Mesendoderm (in vitro differentiated cells): ENCODE data around the gene MAP3K10.

ENCODE experiments used
- DNase-seq: peaks from one replicate; pipeline ENCODE4 v3.0.0; 2013
- H2AK5ac ChIP-seq: 2 replicates; pipeline ENCODE4 v1.6.1; 2013; ENCODE audit warnings: low read length, inconsistent platforms
- H2BK120ac ChIP-seq: 2 replicates; pipeline ENCODE4 v1.6.1; 2013; ENCODE audit warnings: low read depth, mild to moderate bottlenecking, low read length, moderate library complexity, mixed read lengths
- H2BK15ac ChIP-seq: replicated peaks from 2 replicates; pipeline ENCODE4 v1.6.1; 2013; ENCODE audit warnings: low read depth, mild to moderate bottlenecking, moderate library complexity
- H2BK5ac ChIP-seq: 2 replicates; pipeline ENCODE4 v1.6.1; 2013; ENCODE audit warnings: low read length, inconsistent platforms
- H3K18ac ChIP-seq: 2 replicates; pipeline ENCODE4 v1.6.1; 2013; ENCODE audit warnings: mild to moderate bottlenecking, low read length, mixed read lengths
- H3K23ac ChIP-seq: one replicate; pipeline ENCODE4 v1.6.1; 2013; ENCODE audit warnings: low read length
- H3K27ac ChIP-seq: 2 replicates; pipeline ENCODE4 v1.5.1; 2013; ENCODE audit warnings: low read depth, mild to moderate bottlenecking, inconsistent platforms, low read length, moderate library complexity
- H3K27me3 ChIP-seq: 2 replicates; pipeline ENCODE4 v1.6.1; 2013; ENCODE audit warnings: low read length, control low read depth, mild to moderate bottlenecking, inconsistent platforms; ENCODE audit not compliant: insufficient read depth, poor library complexity
- H3K36me3 ChIP-seq: 2 replicates; pipeline ENCODE4 v1.6.1; 2013; ENCODE audit warnings: low read length, inconsistent platforms; ENCODE audit not compliant: control insufficient read depth, insufficient read depth
- H3K4ac ChIP-seq: one replicate; pipeline ENCODE4 v1.6.1; 2013; ENCODE audit warnings: low read depth, mild to moderate bottlenecking, low read length, moderate library complexity
- H3K4me1 ChIP-seq: 2 replicates; pipeline ENCODE4 v1.6.1; 2013; ENCODE audit warnings: low read depth, low read length, inconsistent platforms; ENCODE audit not compliant: control insufficient read depth
- H3K4me2 ChIP-seq: 2 replicates; pipeline ENCODE4 v1.6.1; 2013; ENCODE audit warnings: low read length
- H3K4me3 ChIP-seq: 2 replicates; pipeline ENCODE4 v1.5.1; 2013; ENCODE audit warnings: mild to moderate bottlenecking, low read length
- H3K56ac ChIP-seq: one replicate; pipeline ENCODE4 v1.6.1; 2013; ENCODE audit warnings: low read length
- H3K79me1 ChIP-seq: 2 replicates; pipeline ENCODE4 v1.6.1; 2013; ENCODE audit warnings: low read length, inconsistent platforms
- H3K79me2 ChIP-seq: 2 replicates; pipeline ENCODE4 v1.6.1; 2013; ENCODE audit warnings: mild to moderate bottlenecking, low read length; ENCODE audit not compliant: control insufficient read depth, insufficient read depth
- H3K9ac ChIP-seq: 2 replicates; pipeline ENCODE4 v1.6.1; 2013; ENCODE audit warnings: low read length, inconsistent platforms
- H4K5ac ChIP-seq: one replicate; pipeline ENCODE4 v1.6.1; 2013; ENCODE audit warnings: low read length
- H4K8ac ChIP-seq: one replicate; pipeline ENCODE4 v1.6.1; 2013; ENCODE audit warnings: low read depth, mild to moderate bottlenecking, control low read depth, low read length, moderate library complexity
- WGBS: extraction: QIAGEN DNeasy Blood & Tissue Kit; methylation state at CpG from one replicate; pipeline ENCODE4 v1.1.7; 2013; ENCODE audit warnings: low lambda C conversion rate, missing lambda C conversion rate; ENCODE audit not compliant: insufficient coverage; ENCODE audit errors: extremely low coverage; 5-methylcytosine and 5-hydroxymethylcytosine counted together

The MAP3K10 gene

DNA sequence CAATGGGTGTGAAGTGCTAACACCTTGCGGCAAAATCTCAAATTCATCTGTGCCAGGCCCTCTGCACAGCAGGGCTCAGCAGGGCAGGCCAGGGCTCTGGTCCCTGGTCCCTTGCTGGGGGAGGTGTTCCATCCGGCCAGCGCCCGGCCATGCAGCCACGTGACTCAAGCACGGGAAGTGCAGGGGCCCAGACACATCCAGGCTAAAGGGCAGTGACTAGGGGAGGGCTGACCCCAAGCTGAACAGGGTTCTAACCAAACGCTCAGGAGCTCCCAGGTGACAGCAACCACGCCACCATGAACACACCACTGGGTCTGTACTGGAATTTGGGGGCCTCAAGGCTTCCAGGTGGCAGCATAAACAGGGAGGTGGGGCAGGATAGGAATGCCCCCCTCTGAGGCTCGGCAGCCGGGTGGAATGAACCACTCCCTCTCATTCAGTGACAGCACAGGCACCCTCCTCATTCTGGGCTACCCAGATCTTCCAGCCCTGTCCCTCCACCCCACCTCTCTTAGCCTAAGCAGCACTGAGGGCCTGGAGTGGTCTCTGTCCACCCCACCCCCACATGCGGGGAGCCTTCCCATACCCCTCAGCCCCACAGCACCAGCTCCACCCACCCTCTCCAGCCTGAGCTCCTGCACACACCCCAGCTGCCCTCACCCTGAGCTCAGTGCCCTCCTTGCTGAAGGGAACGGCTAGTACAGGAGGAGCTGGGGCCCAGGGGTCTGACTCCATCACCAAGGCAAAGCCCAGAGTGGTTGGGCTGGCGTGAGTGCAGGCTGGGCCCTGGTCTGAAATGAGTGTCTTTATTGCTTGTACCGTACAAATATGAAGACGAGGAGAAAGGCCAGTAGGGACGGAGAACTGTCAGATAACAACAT lies 40.6 kb downstream of the MAP3K10 start:
- Histone ChIP-seq H3K27ac (peak overlapping the region; percentile 6), H4K8ac (no peak overlapping the region), H2BK5ac (peak overlapping the region; percentile 36), H3K27me3 (no peaks in the 10 kb centered on the region), H3K36me3 (peaks cover 2% of the 10 kb centered on the region), H3K18ac (no peak overlapping the region), H3K79me1 (no peaks in the 10 kb centered on the region), H3K23ac (no peak overlapping the region), H2AK5ac (no peak overlapping the region), H4K5ac (no peak overlapping the region), H3K4ac (no peak overlapping the region), H2BK15ac (no peak overlapping the region), H3K4me2 (peak overlapping the region; percentile 8), H3K9ac (peak overlapping the region; percentile 9), H2BK120ac (no peak overlapping the region), H3K4me3 (no peak overlapping the region), H3K4me1 (peaks cover 12% of the 10 kb centered on the region), H3K56ac (peak overlapping the region; percentile 68), H3K79me2 (no peaks in the 10 kb centered on the region)
- DNase-seq: peak; percentile 78
- no CpG with 5 or more reads among the region's 16 CpGs for WGBS

DNA sequence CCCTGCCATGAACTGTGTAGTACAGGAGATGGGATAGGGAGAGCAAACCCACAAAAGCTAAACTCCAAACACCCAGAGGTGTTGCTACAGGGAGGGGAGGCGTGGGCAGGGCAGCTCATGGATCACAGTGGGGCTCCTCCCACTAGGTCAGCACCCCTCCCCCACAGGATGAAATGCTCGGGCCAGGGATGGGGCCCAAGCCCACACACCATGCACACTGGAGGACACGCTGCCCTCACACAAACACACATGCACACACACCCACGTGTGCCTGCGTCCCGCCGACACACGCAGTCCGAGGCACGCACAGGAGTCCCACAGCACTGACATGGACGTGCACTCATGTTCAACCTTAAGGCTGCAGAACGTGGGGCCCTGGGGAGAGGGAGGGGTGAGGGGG lies 41.3 kb downstream of the MAP3K10 start:
- Histone ChIP-seq H3K4me1 (peaks cover 12% of the 10 kb centered on the region), H2BK120ac (no peak overlapping the region), H3K27me3 (no peaks in the 10 kb centered on the region), H2BK5ac (no peak overlapping the region), H4K8ac (no peak overlapping the region), H3K56ac (peak overlapping the region; percentile 70), H3K18ac (no peak overlapping the region), H2BK15ac (no peak overlapping the region), H3K79me2 (no peaks in the 10 kb centered on the region), H3K4ac (no peak overlapping the region), H4K5ac (no peak overlapping the region), H3K23ac (no peak overlapping the region), H3K36me3 (peaks cover 2% of the 10 kb centered on the region), H3K9ac (no peak overlapping the region), H3K27ac (no peak overlapping the region), H3K4me2 (no peak overlapping the region), H3K4me3 (no peak overlapping the region), H2AK5ac (no peak overlapping the region), H3K79me1 (no peaks in the 10 kb centered on the region)
- WGBS: no CpG with 5 or more reads among the region's 12 CpGs
- DNase-seq: no peak

DNA sequence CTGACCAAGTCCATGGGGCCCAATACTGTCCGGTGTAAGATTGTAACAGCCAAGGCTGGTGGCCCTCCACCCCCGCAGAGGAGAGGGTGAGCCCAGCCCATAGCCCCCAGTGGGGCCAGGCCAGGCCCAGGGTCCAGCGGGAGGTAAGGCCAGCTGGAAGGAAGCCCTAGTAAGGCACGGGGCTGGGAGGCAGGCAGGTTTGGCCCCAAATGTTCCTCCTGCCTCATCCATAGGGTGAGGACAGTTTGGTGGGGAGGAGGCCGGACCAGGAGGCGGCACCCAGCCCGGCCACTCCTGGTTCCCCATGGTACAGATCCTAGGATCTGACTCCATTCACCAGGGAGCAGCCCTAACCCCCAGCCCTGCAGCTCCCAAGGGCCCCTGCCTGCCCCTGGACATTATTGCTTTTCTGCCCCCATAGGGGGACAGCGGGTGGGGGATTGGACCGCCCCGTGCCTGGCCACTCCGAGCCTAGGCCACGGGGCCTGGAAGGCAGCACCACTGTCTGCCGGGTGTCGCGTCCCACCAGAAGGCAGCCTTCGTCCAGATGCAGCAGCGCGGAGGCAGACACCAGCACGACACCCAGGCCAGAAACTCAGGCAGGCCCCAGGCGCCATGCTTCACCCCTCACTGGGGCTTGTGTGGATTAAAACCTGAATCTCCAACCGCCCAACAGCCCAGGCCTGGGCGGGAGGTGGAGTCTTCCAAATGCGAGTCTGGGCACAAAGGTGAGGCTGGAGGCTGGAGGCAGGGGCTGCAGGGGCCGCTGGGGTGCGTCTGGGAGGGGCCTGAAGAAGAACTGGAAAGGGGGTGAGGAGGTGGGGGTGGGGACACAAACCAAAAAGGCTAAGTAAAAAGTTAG lies 42.0 kb downstream of the MAP3K10 start:
- Histone ChIP-seq H3K27ac (no peak overlapping the region), H3K4me2 (no peak overlapping the region)
- no CpG with 5 or more reads among the region's 25 CpGs for WGBS

DNA sequence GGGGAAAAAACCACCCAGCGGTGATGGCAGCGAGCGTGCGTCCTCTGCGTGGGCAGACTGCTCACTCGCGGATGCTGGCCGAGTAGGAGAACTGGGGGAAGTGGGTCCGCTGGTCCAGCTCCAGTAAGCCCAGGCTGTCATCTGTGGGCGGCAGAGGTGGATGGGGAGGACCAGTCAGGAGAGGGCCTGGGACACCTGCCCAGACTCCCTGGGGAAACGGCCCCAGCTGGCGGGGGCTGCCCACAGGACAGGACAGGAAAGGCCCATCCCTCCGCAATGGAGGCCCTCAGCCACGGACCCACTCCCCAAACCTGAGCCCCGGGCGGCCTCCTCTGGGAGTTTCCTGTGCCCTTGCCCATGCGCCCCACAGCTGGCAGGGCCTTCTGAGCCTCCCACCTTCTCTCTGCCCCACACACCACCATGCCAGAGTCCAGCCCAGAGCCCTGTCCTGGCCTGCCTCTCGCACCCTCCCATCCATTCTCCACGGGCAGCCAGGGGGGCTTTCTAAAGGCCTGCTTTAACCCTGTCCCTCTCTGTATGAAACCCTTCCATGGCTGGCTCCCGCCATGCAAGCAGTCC lies 42.7 kb downstream of the MAP3K10 start:
- Histone ChIP-seq H3K36me3 (peaks cover 2% of the 10 kb centered on the region), H3K4me2 (no peak overlapping the region), H3K23ac (no peak overlapping the region), H4K8ac (no peak overlapping the region), H3K79me1 (no peaks in the 10 kb centered on the region), H3K27me3 (no peaks in the 10 kb centered on the region), H3K4me3 (no peak overlapping the region), H3K18ac (no peak overlapping the region), H2BK15ac (no peak overlapping the region), H2AK5ac (no peak overlapping the region), H2BK5ac (no peak overlapping the region), H3K56ac (no peak overlapping the region), H4K5ac (no peak overlapping the region), H3K27ac (no peak overlapping the region), H3K9ac (no peak overlapping the region), H3K4me1 (peaks cover 12% of the 10 kb centered on the region), H2BK120ac (no peak overlapping the region), H3K4ac (no peak overlapping the region), H3K79me2 (no peaks in the 10 kb centered on the region)
- WGBS: no CpG with 5 or more reads among the region's 20 CpGs
- no peak for DNase-seq

More for the DNA sequence above, 42.0 kb downstream of the MAP3K10 start:
- no peak overlapping the region for H3K4me3 ChIP-seq
- H3K36me3 ChIP-seq: peaks cover 2% of the 10 kb centered on the region
- no peak for DNase-seq
- H3K56ac ChIP-seq: no peak overlapping the region
- no peaks in the 10 kb centered on the region for H3K79me2 ChIP-seq
- no peak overlapping the region for H2AK5ac ChIP-seq
- no peak overlapping the region for H3K9ac ChIP-seq
- no peak overlapping the region for H2BK5ac ChIP-seq
- no peak overlapping the region for H2BK120ac ChIP-seq
- no peak overlapping the region for H3K18ac ChIP-seq
- no peak overlapping the region for H4K5ac ChIP-seq
- no peak overlapping the region for H3K4ac ChIP-seq
- H3K79me1 ChIP-seq: no peaks in the 10 kb centered on the region
- H3K23ac ChIP-seq: no peak overlapping the region
- H3K27me3 ChIP-seq: no peaks in the 10 kb centered on the region
- H3K4me1 ChIP-seq: peaks cover 12% of the 10 kb centered on the region
- H2BK15ac ChIP-seq: no peak overlapping the region
- no peak overlapping the region for H4K8ac ChIP-seq

DNA sequence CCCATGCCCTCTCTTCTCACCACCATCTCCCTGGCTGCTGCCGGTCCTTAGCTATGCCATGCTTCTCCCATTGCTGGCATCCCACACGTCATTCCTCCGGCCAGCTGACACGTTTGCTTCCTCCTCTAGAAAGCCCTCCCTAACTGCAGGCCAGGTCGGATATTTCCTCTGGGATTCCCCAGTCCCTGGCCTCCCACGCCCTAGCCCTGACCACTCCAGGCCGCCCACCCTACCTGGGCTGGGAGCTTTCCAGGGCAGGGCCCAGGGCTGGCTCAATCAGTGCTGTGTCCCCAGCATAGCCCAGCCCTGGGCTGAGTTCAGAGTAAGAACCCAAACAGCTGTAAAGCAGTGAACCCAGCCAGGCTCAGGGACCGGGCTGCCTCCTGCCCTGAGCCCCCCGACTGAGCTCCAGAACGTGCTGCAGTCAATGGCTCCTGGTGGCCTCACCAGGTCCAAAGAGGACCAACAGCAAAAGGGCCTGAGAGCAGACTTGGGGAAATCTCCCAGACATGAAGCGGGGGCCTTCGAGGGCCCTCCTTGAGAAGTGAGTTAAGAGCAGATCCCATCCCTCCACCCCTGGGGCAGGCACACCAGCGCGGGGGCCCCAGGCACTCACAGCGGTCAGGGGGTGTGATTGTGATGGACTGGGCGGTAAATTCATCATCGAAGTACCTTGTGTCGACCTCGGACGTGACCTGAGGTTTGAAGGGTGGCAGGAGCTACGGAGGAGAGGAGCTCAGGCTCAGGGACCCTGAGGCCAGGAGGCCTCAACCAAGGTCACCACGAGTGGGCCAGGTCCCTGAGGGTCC lies 43.4 kb downstream of the MAP3K10 start:
- H2BK15ac ChIP-seq: no peak overlapping the region
- H3K9ac ChIP-seq: no peak overlapping the region
- H4K5ac ChIP-seq: no peak overlapping the region
- no peak overlapping the region for H3K23ac ChIP-seq
- no CpG with 5 or more reads among the region's 22 CpGs for WGBS
- H3K56ac ChIP-seq: no peak overlapping the region
- peaks cover 12% of the 10 kb centered on the region for H3K4me1 ChIP-seq
- H2BK5ac ChIP-seq: no peak overlapping the region
- no peaks in the 10 kb centered on the region for H3K79me2 ChIP-seq
- DNase-seq: no peak
- H3K27me3 ChIP-seq: no peaks in the 10 kb centered on the region
- H3K4ac ChIP-seq: no peak overlapping the region
- H2BK120ac ChIP-seq: no peak overlapping the region
- no peak overlapping the region for H3K18ac ChIP-seq
- no peak overlapping the region for H4K8ac ChIP-seq
- no peak overlapping the region for H3K4me3 ChIP-seq
- peaks cover 2% of the 10 kb centered on the region for H3K36me3 ChIP-seq
- H3K27ac ChIP-seq: no peak overlapping the region
- H3K4me2 ChIP-seq: no peak overlapping the region
- no peaks in the 10 kb centered on the region for H3K79me1 ChIP-seq
- H2AK5ac ChIP-seq: no peak overlapping the region
